A673 (cell line): Measurements from ENCODE around the gene GSX2. TPM values are rescaled to one million over a fixed set of nuclear protein-coding genes. Genes with fewer than 3 reads are reported as not detected.

ENCODE experiments used
- BruUV-seq: library from RNA; stranded (reverse); fragments of 400-500 nt; replicated peaks from 2 replicates; lab custom pipeline; 2021; lab: Mats Ljungman, UMichigan
- CTCF ChIA-PET: fragments of 300-600 bp; sonication (Branson Sonifier 250); formaldehyde crosslinking; loops from one replicate; lab custom pipeline; 2022; ENCODE audit warnings: antibody characterized with exemption; lab: Charles Lee
- POLR2A ChIA-PET: fragments of 300-600 bp; sonication (Branson Sonifier 250); formaldehyde crosslinking; loops from one replicate; lab custom pipeline; 2022; ENCODE audit warnings: antibody characterized with exemption; ENCODE audit not compliant: low non-redundant PET; lab: Charles Lee
- DNase-seq: peaks from one replicate; pipeline ENCODE4 v3.0.0-alpha.2; 2015; ENCODE audit warnings: low spot score
- H3K27ac ChIP-seq: fragments of 200-600 bp; sonication (generic); 2 replicates; pipeline ENCODE4 v1.5.1; 2016; ENCODE audit warnings: mixed run types, low read depth, mild to moderate bottlenecking, mixed read lengths, antibody characterized with exemption, low read length; ENCODE audit not compliant: poor library complexity, severe bottlenecking
- H3K27me3 ChIP-seq: fragments of 200-600 bp; sonication (generic); replicated peaks from 2 replicates; pipeline ENCODE4 v1.6.1; 2017; ENCODE audit warnings: mixed run types, low read depth, mild to moderate bottlenecking, mixed read lengths, antibody characterized with exemption, low read length; ENCODE audit not compliant: insufficient read depth, poor library complexity
- H3K36me3 ChIP-seq: fragments of 200-600 bp; sonication (generic); 2 replicates; pipeline ENCODE4 v1.6.1; 2016; ENCODE audit warnings: mixed run types, mild to moderate bottlenecking, mixed read lengths, antibody characterized with exemption, low read length; ENCODE audit not compliant: insufficient read depth, poor library complexity, severe bottlenecking
- H3K4me1 ChIP-seq: fragments of 200-600 bp; sonication (generic); 2 replicates; pipeline ENCODE4 v1.6.1; 2017; ENCODE audit warnings: mixed run types, mild to moderate bottlenecking, mixed read lengths, antibody characterized with exemption, low read length; ENCODE audit not compliant: insufficient read depth, poor library complexity, severe bottlenecking
- H3K4me3 ChIP-seq: fragments of 200-600 bp; sonication (generic); 2 replicates; pipeline ENCODE4 v1.5.1; 2016; ENCODE audit warnings: low read depth, mixed run types, mild to moderate bottlenecking, mixed read lengths, low read length; ENCODE audit not compliant: poor library complexity, severe bottlenecking
- H3K9me3 ChIP-seq: fragments of 200-600 bp; sonication (generic); 2 replicates; pipeline ENCODE4 v1.6.1; 2016; ENCODE audit warnings: mixed run types, low read depth, mild to moderate bottlenecking, mixed read lengths, antibody characterized with exemption, low read length; ENCODE audit not compliant: poor library complexity, severe bottlenecking
- EZH2 ChIP-seq: fragments of 200-600 bp; sonication (generic); IDR thresholded peaks from 2 replicates; pipeline ENCODE4 v1.6.1; 2017; ENCODE audit warnings: borderline replicate concordance, low read depth, mild to moderate bottlenecking, mixed read lengths, antibody characterized with exemption, low read length; ENCODE audit not compliant: poor library complexity, severe bottlenecking
- intact Hi-C: fragments of 100-400 bp; cut with micrococcal nuclease; formaldehyde crosslinking; loops from one replicate; pipeline ENCODE4 v1.10.0; 2022; ENCODE audit not compliant: unreplicated experiment
- total RNA-seq: library from RNA; stranded (reverse); gene quantifications from 2 replicates; pipeline ENCODE4 v1.2.3, GENCODE V29; 2021
- TF ChIP-seq, protein P1 (sequence below): fragments of 300-800, 200-600 bp; sonication (generic); conservative IDR thresholded peaks from 2 replicates; pipeline ENCODE4 v1.5.1; 2017; ENCODE audit warnings: low read depth, mild to moderate bottlenecking, antibody characterized with exemption, low read length, moderate library complexity, mixed read lengths

GSX2 gene
- total RNA-seq, 1 experiment from 2014 or later = not detected

DNA sequence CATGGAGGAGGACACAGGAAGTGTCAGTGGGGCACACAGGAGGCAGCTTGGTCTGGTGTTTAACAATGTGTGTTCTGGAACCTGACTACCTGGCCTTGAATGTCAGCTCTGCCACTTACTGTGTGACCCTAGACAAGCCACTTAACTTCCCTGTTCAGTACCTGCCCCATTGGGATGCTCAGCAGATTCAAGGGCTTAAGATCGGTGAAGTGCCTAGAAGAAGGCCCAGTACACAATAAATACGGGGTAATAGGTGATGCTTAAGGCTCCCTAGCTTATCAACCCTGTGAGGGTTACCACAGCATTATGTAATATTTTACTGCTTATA lies 33.9 kb upstream of the GSX2 start:
- H3K27me3 ChIP-seq = no peaks in the 10 kb centered on the region
- no peak overlapping the region for H3K4me3 ChIP-seq
- CTCF ChIA-PET = interaction anchor here (0.6 kb wide), 1 partner anchor 23 kb away, joined by 6 read pairs; no protein-coding TSS in a partner anchor
- no peaks in the 10 kb centered on the region for H3K36me3 ChIP-seq
- H3K4me1 ChIP-seq = peaks cover 4% of the 10 kb centered on the region
- no TSS peak for BruUV-seq
- DNase-seq = no peak
- POLR2A ChIA-PET = no interaction called here
- H3K27ac ChIP-seq = no peak overlapping the region
- TF ChIP-seq EZH2 = no peak
- TF ChIP-seq, protein P1, sequence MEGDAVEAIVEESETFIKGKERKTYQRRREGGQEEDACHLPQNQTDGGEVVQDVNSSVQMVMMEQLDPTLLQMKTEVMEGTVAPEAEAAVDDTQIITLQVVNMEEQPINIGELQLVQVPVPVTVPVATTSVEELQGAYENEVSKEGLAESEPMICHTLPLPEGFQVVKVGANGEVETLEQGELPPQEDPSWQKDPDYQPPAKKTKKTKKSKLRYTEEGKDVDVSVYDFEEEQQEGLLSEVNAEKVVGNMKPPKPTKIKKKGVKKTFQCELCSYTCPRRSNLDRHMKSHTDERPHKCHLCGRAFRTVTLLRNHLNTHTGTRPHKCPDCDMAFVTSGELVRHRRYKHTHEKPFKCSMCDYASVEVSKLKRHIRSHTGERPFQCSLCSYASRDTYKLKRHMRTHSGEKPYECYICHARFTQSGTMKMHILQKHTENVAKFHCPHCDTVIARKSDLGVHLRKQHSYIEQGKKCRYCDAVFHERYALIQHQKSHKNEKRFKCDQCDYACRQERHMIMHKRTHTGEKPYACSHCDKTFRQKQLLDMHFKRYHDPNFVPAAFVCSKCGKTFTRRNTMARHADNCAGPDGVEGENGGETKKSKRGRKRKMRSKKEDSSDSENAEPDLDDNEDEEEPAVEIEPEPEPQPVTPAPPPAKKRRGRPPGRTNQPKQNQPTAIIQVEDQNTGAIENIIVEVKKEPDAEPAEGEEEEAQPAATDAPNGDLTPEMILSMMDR = no peak
- intact Hi-C loops = no loop called here
- no peaks in the 10 kb centered on the region for H3K9me3 ChIP-seq

DNA sequence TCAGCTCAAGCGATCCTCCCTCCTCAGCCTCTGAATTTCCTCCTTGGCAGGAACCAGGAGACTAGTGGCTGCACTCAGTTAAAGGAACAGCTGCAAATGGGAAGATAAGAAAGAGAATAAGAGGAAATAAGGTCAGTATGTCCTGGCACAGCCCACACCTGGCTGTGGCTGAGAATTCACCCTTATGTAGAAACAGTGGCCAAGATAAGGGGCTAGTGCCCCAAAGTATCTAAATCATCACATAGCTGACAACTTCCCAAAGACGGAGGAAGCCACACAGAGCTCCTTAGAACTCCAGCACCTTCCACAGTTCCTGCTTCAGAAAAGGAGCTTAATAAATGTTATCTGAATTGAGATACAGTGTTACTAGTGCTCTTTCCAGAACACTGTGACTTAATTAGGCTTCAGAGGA lies 33.2 kb upstream of the GSX2 start:
- TF ChIP-seq, protein P1 = no peak
- BruUV-seq = no TSS peak

DNA sequence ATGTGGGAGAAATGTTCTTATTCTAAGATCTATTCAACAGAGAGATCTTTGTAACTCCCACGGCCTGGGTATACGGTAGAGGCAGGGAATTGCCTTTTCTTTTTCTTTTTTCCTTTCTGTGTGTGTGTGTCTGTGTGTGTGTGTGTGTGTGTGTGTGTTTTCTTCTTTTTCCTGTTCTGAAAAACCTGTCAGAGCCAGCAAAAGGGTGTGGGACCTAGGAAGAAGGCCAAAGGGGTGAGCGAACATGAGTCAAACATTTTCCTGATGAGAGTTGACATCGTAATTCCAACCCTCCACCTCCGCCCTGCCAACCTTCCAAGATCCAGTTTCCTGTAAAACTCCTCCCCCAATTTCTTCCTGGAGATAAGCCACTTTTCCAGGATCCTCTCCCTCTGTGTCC lies 32.8 kb upstream of the GSX2 start:
- intact Hi-C loops = no loop called here
- ChIA-PET CTCF (no interaction called here), POLR2A (no interaction called here)
- DNase-seq = no peak
- Histone ChIP-seq H3K36me3 (no peaks in the 10 kb centered on the region), H3K27ac (no peak overlapping the region), H3K4me1 (peaks cover 4% of the 10 kb centered on the region), H3K4me3 (no peak overlapping the region), H3K9me3 (no peaks in the 10 kb centered on the region), H3K27me3 (no peaks in the 10 kb centered on the region)
- BruUV-seq = no TSS peak
- TF ChIP-seq, protein P1 = no peak
- TF ChIP-seq EZH2 = no peak

More for the DNA sequence above, 33.2 kb upstream of the GSX2 start:
- DNase-seq = no peak
- POLR2A ChIA-PET = no interaction called here
- Histone ChIP-seq H3K9me3 (no peaks in the 10 kb centered on the region), H3K27ac (no peak overlapping the region), H3K4me1 (peaks cover 4% of the 10 kb centered on the region), H3K27me3 (no peaks in the 10 kb centered on the region), H3K4me3 (no peak overlapping the region), H3K36me3 (no peaks in the 10 kb centered on the region)
- CTCF ChIA-PET = no interaction called here
- intact Hi-C loops = no loop called here
